ENCODE results near the gene TMEM132C.

Gene TMEM132C

GRCh38 chr12:128388461-128389000 is 121.6 kb downstream of the TMEM132C start:
- no peak overlapping the region for H3K27ac ChIP-seq
- TF ChIP-seq CTCF (conservative IDR thresholded peaks at IDR 0.05) (no peak), ZFX (IDR thresholded peaks at IDR 0.05) (no peak)

GRCh38 chr12:128393346-128393745 is 126.4 kb downstream of the TMEM132C start:
- no peak overlapping the region for H3K27ac ChIP-seq
- TF ChIP-seq ZFX (IDR thresholded peaks at IDR 0.05) (no peak), CTCF (conservative IDR thresholded peaks at IDR 0.05) (no peak)

GRCh38 chr12:128394137-128394536 is 127.2 kb downstream of the TMEM132C start:
- H3K27ac ChIP-seq = no peak overlapping the region
- TF ChIP-seq ZFX (IDR thresholded peaks at IDR 0.05) (no peak), CTCF (conservative IDR thresholded peaks at IDR 0.05) (no peak)

- H3K27ac ChIP-seq = no peak overlapping the region
- TF ChIP-seq ZFX (IDR thresholded peaks at IDR 0.05) (no peak), CTCF (conservative IDR thresholded peaks at IDR 0.05) (no peak)
These were observed 132.3 kb downstream of the TMEM132C start for GRCh38 chr12:128399253-128399652.

GRCh38 chr12:128402486-128403243 is 135.7 kb downstream of the TMEM132C start:
- H3K27ac ChIP-seq = no peak overlapping the region
- TF ChIP-seq ZFX (IDR thresholded peaks at IDR 0.05) (no peak), CTCF (conservative IDR thresholded peaks at IDR 0.05) (no peak)

- TF ChIP-seq ZFX (IDR thresholded peaks at IDR 0.05) = no peak
- no peak for TF ChIP-seq CTCF (conservative IDR thresholded peaks at IDR 0.05)
- no peak overlapping the region for H3K27ac ChIP-seq
These were observed 141.7 kb downstream of the TMEM132C start for GRCh38 chr12:128408669-128409068.

GRCh38 chr12:128415036-128415560 is 148.1 kb downstream of the TMEM132C start:
- no peak for TF ChIP-seq CTCF (conservative IDR thresholded peaks at IDR 0.05)
- TF ChIP-seq ZFX (IDR thresholded peaks at IDR 0.05) = no peak
- H3K27ac ChIP-seq = no peak overlapping the region

All from C4-2B (cell line).